SKM-1 (cell line): ENCODE results near the gene WDR64.
"Not testable (repeated sequence)": the region's sequence is repeated elsewhere in the genome, so short reads cannot be mapped to it uniquely, and the experiment has no call there.

Experiments used
- DNase-seq: peaks from one replicate; lab custom pipeline; 2025; ENCODE audit not compliant: unreplicated experiment; lab: John Stamatoyannopoulos, UW

WDR64 gene

GRCh38 chr1:241698177-241698576, 46.1 kb downstream of the WDR64 start:
- DNase-seq = no peak

GRCh38 chr1:241701483-241702295, 49.6 kb downstream of the WDR64 start:
- no peak for DNase-seq

- no peak for DNase-seq
Measured at GRCh38 chr1:241702442-241703373, 50.6 kb downstream of the WDR64 start.

GRCh38 chr1:241703739-241704138, 51.7 kb downstream of the WDR64 start:
- not testable (repeated sequence) for DNase-seq

- DNase-seq = no peak
Measured at GRCh38 chr1:241706257-241706656, 54.2 kb downstream of the WDR64 start.

GRCh38 chr1:241706967-241707366, 54.9 kb downstream of the WDR64 start:
- DNase-seq = no peak

- DNase-seq = no peak
Measured at GRCh38 chr1:241707442-241707841, 55.4 kb downstream of the WDR64 start.

- DNase-seq = no peak
Measured at GRCh38 chr1:241711326-241711725, 59.2 kb downstream of the WDR64 start.

- no peak for DNase-seq
Measured at GRCh38 chr1:241713316-241713715, 61.2 kb downstream of the WDR64 start.

GRCh38 chr1:241714321-241715218, 62.5 kb downstream of the WDR64 start:
- DNase-seq = no peak

GRCh38 chr1:241715435-241715834, 63.4 kb downstream of the WDR64 start:
- DNase-seq = no peak

GRCh38 chr1:241715956-241716355, 63.9 kb downstream of the WDR64 start:
- DNase-seq = no peak

- no peak for DNase-seq
Measured at GRCh38 chr1:241716915-241717656, 65.0 kb downstream of the WDR64 start.

GRCh38 chr1:241717975-241718374, 65.9 kb downstream of the WDR64 start:
- no peak for DNase-seq

GRCh38 chr1:241721011-241721410, 68.9 kb downstream of the WDR64 start:
- no peak for DNase-seq

- no peak for DNase-seq
Measured at GRCh38 chr1:241722947-241723346, 70.9 kb downstream of the WDR64 start.

- no peak for DNase-seq
Measured at GRCh38 chr1:241724741-241725356, 72.8 kb downstream of the WDR64 start.

- DNase-seq = no peak
Measured at GRCh38 chr1:241730031-241730430, 78.0 kb downstream of the WDR64 start.

GRCh38 chr1:241733899-241734298, 81.8 kb downstream of the WDR64 start:
- DNase-seq = no peak

- DNase-seq = no peak
Measured at GRCh38 chr1:241734533-241734932, 82.5 kb downstream of the WDR64 start.
